Esophagus muscularis mucosa (tissue), 4 donors: ENCODE results near the gene TJP1. TPM values are rescaled to one million over a fixed set of nuclear protein-coding genes. Genes with fewer than 3 reads are reported as not detected.
A peak's percentile ranks its signal among the peaks of the same experiment; 100 is the strongest.

Experiments used
- DNase-seq: peaks from one replicate; pipeline ENCODE4 v3.0.0-alpha.2; 2017; ENCODE audit errors: extremely low spot score
- H3K27ac ChIP-seq, 4 donors: fragments of 200-600 bp; sonication (generic); replicated peaks in 1 of 4; 1 replicate in 3 of 4; 2 replicates in 1 of 4; pipeline ENCODE4 v1.5.1; 2016 to 2019; ENCODE audit warnings: mild to moderate bottlenecking in 1 of 4
- H3K27me3 ChIP-seq, 4 donors: fragments of 200-600 bp; sonication (generic); one replicate each; pipeline versions ENCODE4 v1.5.1 to v1.6.0; 2016 to 2019
- H3K36me3 ChIP-seq, 4 donors: fragments of 200-600 bp; sonication (generic); one replicate each; pipeline ENCODE4 v1.5.1; 2016 to 2019
- H3K4me1 ChIP-seq, 4 donors: fragments of 200-600 bp; sonication (generic); one replicate each; pipeline ENCODE4 v1.5.1; 2016 to 2019
- H3K4me3 ChIP-seq, 4 donors: fragments of 200-600 bp; sonication (generic); 1 replicate in 2 of 4; 2 replicates in 2 of 4; pipeline ENCODE4 v1.5.1; 2016 to 2019; ENCODE audit warnings: mild to moderate bottlenecking in 4 of 4, moderate library complexity in 1 of 4
- H3K9me3 ChIP-seq, 4 donors: fragments of 200-600 bp; sonication (generic); 1 replicate in 3 of 4; 2 replicates in 1 of 4; pipeline ENCODE4 v1.5.1; 2016 to 2019
- EP300 ChIP-seq: sonication (generic); formaldehyde crosslinking; IDR thresholded peaks from one replicate; pipeline ENCODE4 v1.6.1; 2017; ENCODE audit warnings: antibody characterized with exemption
- POLR2A ChIP-seq: fragments of 450-650 bp; IDR thresholded peaks from one replicate; pipeline ENCODE4 v1.6.1; 2017; ENCODE audit warnings: antibody characterized with exemption, moderate library complexity, mild to moderate bottlenecking, low read depth
- POLR2AphosphoS5 ChIP-seq, 2 donors: sonication (generic); formaldehyde crosslinking; IDR thresholded peaks; one replicate each; pipeline ENCODE4 v1.6.1; 2017; ENCODE audit warnings: antibody characterized with exemption in 2 of 2
- WGBS: methylation state at CpG from one replicate; pipeline ENCODE4 v1.1.5; 2018; 5-methylcytosine and 5-hydroxymethylcytosine counted together
- intact Hi-C: fragments of 100-400 bp; cut with DNase I; formaldehyde crosslinking; loops from one replicate; pipeline ENCODE4 v1.15.1; 2023
- total RNA-seq, 4 donors: library from RNA; depleted of rRNA; stranded (reverse); fragments of >200 nt; gene quantifications; one replicate each; pipeline versions ENCODE4 v1.1.0 to v1.2.1, GENCODE V29; 2016
- TF ChIP-seq, protein P1 (sequence below), 3 experiments: fragments of 200-600 bp in 2 of 3; fragments of 450-650 bp in 1 of 3; sonication (generic) in 2 of 3; IDR thresholded peaks; one replicate each; pipeline ENCODE4 v1.5.1; 2017 to 2019; ENCODE audit warnings: antibody characterized with exemption in 3 of 3, mild to moderate bottlenecking in 2 of 3, moderate library complexity in 1 of 3

The TJP1 gene
- total RNA-seq, 4 donors from 2014 or later: 69.4 to 108 (median 90.2) TPM

DNA sequence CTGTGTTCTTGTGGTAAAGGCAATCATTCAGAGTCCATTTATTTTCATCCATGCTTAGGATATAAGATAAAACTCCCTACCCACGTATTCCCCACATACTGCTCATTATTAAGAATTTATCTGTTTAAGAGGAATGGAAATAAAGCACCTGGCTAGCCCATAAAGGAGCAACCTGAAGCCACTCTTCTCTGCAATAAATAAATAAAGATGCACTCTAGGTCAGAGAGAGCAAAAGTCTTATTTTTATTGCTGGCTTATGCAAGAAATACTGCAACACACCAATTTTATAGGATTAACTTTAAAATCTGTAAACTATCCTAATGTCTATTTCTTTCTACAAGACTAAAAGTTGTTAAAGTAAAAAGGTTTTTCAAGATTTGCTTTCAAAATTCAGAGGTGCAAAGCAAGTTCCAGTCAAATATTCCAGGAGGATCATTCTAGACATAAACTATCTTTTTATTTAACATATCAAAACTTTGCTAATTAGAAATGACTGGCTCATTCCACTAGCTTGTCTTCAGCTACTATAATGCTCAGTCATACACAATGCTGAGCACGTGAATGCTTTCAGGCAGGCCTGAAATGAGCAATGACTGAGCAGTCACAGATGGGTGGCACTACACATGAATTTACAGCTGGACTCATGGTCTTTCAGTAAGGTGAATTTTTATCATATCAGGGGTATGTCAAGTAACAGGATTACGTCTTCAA, 7.1 kb downstream of the TJP1 start:
- 44% methylated on average over 3 of the region's 3 CpGs for WGBS
- no peaks in the 10 kb centered on the region for H3K9me3 ChIP-seq
- no peaks in the 10 kb centered on the region for H3K27me3 ChIP-seq
- no peak for DNase-seq
- H3K4me1 ChIP-seq: peaks cover 56 to 76% (median 65%) of the 10 kb centered on the region in 4 donors
- H3K4me3 ChIP-seq: no peak overlapping the region
- intact Hi-C loops: loop anchor here (10.0 kb wide), 1 partner anchor 110 kb away; no protein-coding TSS in a partner anchor
- H3K27ac ChIP-seq: peak overlapping the region in 2 of 4 donors; percentile 29 to 34
- TF ChIP-seq POLR2A (no peak), EP300 (no peak), POLR2AphosphoS5 (IDR thresholded peaks at IDR 0.05) (peak in 1 of 2 donors; percentile 21)
- TF ChIP-seq, protein P1, sequence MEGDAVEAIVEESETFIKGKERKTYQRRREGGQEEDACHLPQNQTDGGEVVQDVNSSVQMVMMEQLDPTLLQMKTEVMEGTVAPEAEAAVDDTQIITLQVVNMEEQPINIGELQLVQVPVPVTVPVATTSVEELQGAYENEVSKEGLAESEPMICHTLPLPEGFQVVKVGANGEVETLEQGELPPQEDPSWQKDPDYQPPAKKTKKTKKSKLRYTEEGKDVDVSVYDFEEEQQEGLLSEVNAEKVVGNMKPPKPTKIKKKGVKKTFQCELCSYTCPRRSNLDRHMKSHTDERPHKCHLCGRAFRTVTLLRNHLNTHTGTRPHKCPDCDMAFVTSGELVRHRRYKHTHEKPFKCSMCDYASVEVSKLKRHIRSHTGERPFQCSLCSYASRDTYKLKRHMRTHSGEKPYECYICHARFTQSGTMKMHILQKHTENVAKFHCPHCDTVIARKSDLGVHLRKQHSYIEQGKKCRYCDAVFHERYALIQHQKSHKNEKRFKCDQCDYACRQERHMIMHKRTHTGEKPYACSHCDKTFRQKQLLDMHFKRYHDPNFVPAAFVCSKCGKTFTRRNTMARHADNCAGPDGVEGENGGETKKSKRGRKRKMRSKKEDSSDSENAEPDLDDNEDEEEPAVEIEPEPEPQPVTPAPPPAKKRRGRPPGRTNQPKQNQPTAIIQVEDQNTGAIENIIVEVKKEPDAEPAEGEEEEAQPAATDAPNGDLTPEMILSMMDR (IDR thresholded peaks at IDR 0.05): no peak
- H3K36me3 ChIP-seq: no peaks in the 10 kb centered on the region

DNA sequence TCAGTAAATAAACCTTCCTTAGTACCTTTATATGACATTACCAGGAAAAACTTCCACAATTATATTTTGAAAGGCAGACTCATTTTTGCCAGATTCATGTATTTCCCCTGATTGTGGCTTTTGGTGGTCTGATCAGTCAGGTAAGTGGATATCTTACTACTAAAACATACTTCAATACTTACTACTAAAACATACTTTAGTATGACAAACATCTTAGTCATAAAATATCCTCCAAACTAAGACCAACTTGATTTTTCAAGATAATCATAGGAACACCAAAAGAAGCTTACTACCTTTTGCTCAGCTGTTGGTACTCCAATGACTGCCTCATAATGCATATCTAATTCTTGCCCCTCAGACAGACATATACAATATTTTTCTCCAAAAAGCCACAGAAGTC, 9.3 kb downstream of the TJP1 start:
- no peak for DNase-seq
- Histone ChIP-seq H3K36me3 (no peaks in the 10 kb centered on the region), H3K4me1 (peaks cover 44 to 70% (median 57%) of the 10 kb centered on the region in 4 donors), H3K9me3 (no peaks in the 10 kb centered on the region), H3K27me3 (no peaks in the 10 kb centered on the region), H3K27ac (no peak overlapping the region), H3K4me3 (no peak overlapping the region)
- intact Hi-C loops: loop anchor here (10.0 kb wide), 1 partner anchor 112 kb away; no protein-coding TSS in a partner anchor
- TF ChIP-seq POLR2A (no peak), POLR2AphosphoS5 (IDR thresholded peaks at IDR 0.05) (no peak)
- TF ChIP-seq, protein P1 (IDR thresholded peaks at IDR 0.05): no peak

DNA sequence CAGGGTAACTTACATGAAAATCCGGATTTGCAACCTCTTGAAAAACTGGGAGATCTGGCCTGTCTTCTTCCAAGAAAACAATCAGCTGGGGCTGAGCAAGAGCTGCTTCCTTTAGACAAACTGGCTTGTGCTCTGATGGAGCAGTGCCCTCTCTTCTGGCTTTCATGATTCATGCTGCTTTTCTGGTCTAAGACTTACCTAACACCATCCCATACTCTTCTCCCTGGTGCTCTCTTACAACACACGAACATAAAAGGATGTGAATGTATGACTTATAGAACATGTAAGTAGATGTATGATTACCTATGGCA, 9.9 kb downstream of the TJP1 start:
- peaks cover 44 to 77% (median 58%) of the 10 kb centered on the region in 4 donors for H3K4me1 ChIP-seq

DNA sequence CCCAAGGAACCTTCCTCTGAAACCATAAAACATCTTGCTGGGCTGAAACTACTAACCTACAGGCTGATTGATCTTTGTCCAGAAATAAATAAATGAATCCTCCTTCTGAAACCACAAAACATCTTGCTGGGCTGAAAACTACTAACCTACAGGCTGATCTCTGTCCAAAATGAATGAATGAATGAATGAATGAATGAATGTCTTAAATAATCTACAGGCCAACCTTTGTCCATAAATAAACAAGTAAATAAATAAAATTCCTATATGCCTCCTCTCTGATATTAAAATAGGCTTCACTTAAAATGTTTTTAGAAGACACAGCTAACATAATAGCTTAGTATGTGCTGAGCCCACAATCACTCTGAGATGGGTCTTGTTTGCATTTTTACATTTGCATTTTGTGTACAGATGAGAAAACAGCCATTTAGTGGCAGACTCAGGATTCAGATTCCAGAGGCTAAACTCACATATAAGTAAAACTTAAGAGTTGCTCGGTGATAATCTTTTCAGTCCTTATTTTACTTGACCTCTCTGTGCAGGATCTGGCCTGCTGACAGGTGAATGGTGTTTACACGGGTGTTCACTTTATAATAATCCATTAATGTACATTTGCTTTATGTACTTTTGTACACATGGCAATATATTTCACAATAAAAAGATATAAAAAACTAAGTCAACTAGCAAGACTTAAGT, 10.4 kb downstream of the TJP1 start:
- no peaks in the 10 kb centered on the region for H3K36me3 ChIP-seq
- WGBS: 81% methylated on average over 2 of the region's 2 CpGs
- TF ChIP-seq, protein P1 (IDR thresholded peaks at IDR 0.05): no peak
- TF ChIP-seq POLR2A (no peak), EP300 (no peak), POLR2AphosphoS5 (IDR thresholded peaks at IDR 0.05) (no peak)
- H3K4me1 ChIP-seq: peaks cover 44 to 82% (median 59%) of the 10 kb centered on the region in 4 donors
- H3K9me3 ChIP-seq: no peaks in the 10 kb centered on the region
- H3K27ac ChIP-seq: no peak overlapping the region
- intact Hi-C loops: loop anchor here (10.0 kb wide), 1 partner anchor 113 kb away; no protein-coding TSS in a partner anchor
- H3K27me3 ChIP-seq: no peaks in the 10 kb centered on the region
- no peak overlapping the region for H3K4me3 ChIP-seq
- no peak for DNase-seq

More for the DNA sequence above, 9.9 kb downstream of the TJP1 start:
- TF ChIP-seq EP300: no peak
- TF ChIP-seq POLR2AphosphoS5 (IDR thresholded peaks at IDR 0.05): no peak
- TF ChIP-seq POLR2A: no peak
- TF ChIP-seq, protein P1 (IDR thresholded peaks at IDR 0.05): no peak
- Histone ChIP-seq H3K36me3 (no peaks in the 10 kb centered on the region), H3K9me3 (no peaks in the 10 kb centered on the region), H3K27me3 (no peaks in the 10 kb centered on the region), H3K27ac (no peak overlapping the region), H3K4me3 (no peak overlapping the region)
- WGBS: 70% methylated on average over 2 of the region's 2 CpGs
- intact Hi-C loops: loop anchor here (10.0 kb wide), 1 partner anchor 112 kb away; no protein-coding TSS in a partner anchor
- DNase-seq: no peak
